ES-I3 (cell line): ENCODE measurements around the gene ST3GAL4.

Experiments used
- H3K36me3 ChIP-seq: 2 replicates; pipeline ENCODE4 v1.6.1; 2013; ENCODE audit warnings: mild to moderate bottlenecking, low read length, control low read depth, moderate library complexity; ENCODE audit not compliant: insufficient read depth
- H3K4me1 ChIP-seq: 2 replicates; pipeline ENCODE4 v1.6.1; 2013; ENCODE audit warnings: mild to moderate bottlenecking, control low read depth, low read length; ENCODE audit not compliant: insufficient read depth
- H3K9ac ChIP-seq: 2 replicates; pipeline ENCODE4 v1.6.1; 2013; ENCODE audit warnings: low read depth, mild to moderate bottlenecking, low read length, moderate library complexity
- H3K9me3 ChIP-seq: 2 replicates; pipeline ENCODE4 v1.6.1; 2013; ENCODE audit warnings: mild to moderate bottlenecking, low read length, moderate library complexity; ENCODE audit not compliant: control insufficient read depth, insufficient read depth

Gene ST3GAL4

DNA sequence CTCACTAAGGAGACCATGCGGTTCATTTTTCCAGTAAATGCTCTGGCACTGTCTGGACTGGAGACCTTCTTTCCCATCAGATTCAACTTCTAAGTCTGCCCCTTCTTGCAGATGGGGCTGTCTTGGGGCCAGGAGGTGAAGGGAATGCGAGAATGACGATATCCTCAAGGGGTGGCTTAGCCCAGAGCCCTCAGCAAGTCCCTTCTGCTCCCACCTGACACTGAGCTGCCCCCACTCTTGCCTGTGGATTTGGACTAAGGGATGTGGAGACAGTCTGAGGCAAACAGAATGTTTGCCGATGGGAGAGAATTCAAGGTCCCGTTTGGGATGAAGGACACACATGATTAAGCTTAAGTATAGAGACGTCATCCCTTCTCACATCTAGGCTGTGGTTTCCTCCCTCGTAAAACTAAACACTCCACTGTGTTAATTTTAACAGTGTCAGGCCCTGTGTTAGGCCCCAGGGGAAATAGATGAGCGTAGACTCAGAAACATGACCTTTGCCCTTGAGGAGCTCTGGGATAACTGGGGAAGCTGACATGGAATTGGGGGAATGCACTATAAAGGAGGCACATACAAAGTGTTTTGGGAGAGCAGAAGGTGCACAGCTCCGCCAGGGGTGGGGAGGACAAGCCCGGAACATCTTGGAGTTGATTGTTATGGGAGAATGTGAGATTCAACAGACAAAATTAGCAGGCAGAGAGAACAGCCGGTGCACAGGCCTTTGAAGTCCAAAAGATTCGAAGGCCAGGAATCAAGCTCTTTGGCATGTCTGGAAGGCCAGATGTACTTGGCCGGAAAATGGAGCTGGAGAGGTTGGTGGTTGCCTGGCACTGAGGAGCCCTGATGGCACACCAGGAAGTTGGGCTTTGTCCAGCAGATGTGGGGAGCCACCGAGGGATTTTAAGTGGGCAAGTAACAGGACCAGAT lies 71.6 kb downstream of the ST3GAL4 start:
- Histone ChIP-seq H3K9ac (no peak overlapping the region), H3K4me1 (peaks cover 6% of the 10 kb centered on the region), H3K9me3 (no peaks in the 10 kb centered on the region), H3K36me3 (no peaks in the 10 kb centered on the region)

DNA sequence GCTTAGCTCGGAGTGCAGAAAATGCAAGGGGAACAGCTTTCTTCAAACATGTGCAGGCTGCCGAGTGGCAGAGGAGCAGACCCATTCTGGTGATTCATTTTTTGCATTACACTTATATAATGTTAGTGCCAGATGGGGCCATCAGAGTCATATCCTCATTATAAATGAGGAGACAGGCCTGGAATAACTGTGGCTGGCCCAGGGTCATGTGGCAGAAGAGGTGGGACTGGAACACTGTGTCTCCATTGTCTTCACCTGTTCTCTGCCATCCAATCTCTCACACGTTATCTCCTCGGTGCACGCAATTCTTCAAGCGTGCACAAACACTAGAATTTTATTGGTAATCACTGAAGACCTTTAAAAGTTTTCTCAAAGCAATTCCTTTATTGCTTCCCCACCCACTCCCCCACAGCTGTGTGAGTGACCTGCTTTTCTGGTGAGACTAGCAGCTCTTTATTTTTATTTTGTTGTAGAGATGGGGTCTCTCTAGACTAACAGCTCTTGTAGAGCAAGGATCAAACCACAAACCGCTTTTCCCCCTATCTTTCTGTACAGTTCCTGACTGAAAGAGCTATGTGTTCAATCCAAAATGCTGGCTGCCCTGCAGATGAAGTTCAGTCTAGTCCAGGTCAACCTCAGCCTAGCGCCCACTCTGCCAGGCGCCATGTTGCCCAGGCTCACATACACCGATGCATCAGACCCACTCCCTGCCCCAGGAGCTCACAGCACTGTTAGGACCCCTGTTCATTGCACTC lies 75.3 kb downstream of the ST3GAL4 start:
- Histone ChIP-seq H3K9me3 (no peaks in the 10 kb centered on the region), H3K4me1 (peaks cover 29% of the 10 kb centered on the region), H3K36me3 (no peaks in the 10 kb centered on the region), H3K9ac (no peak overlapping the region)

DNA sequence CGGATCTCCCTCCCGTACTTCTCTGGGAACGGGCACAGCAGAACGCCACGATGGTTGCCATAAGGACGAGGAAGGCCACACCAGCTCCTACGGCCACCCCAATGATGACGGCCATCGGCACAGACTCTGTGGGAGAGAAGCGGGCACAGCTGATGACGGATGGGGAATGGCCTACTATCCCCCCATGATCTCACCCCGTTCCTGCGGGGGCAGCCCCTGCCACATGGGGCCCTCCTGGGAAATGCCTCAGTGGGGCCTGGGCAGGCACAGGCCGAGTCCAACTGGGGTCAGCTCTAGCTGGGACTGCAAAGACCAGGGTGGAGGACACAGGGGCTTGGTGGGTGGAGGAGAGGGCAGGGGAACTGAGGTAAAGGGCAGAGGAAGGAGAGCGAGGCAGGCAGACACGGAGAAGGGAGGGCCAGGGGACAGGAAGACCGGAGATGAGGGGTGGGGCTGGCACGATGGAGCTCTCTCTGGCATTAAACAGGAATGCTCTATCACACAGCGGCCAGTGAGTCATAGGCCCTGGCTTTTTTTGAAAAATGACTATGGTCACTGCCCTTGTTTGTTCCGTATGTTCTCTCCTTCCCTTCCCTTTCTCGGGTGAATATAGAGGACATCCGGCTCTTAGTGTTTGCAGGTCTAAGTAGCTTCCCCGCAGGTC lies 76.0 kb downstream of the ST3GAL4 start:
- H3K9ac ChIP-seq: no peak overlapping the region
- peaks cover 25% of the 10 kb centered on the region; the same call in 1 of the 2 replicates for H3K4me1 ChIP-seq
- no peaks in the 10 kb centered on the region for H3K36me3 ChIP-seq
- H3K9me3 ChIP-seq: no peaks in the 10 kb centered on the region

DNA sequence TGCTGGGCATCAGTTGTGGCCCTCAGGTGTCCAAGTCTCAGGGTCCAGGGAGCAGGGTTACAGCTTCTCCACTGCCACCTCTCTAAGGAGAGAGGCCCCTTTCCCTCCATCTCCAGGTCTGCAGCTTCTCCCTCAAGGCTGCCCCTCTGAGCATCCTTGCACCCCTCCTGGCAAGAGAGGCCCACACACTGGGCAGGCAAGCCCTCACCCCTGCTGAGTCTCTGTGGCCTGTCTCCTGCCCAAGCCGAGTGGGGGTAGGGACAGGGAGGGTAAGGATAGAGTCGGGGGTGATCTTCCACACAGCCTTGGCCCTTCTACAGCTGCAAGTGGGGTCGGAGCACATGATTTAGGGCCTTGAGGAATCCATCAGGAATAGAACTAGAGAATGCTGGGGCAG lies 76.6 kb downstream of the ST3GAL4 start:
- H3K9ac ChIP-seq: no peak overlapping the region
- no peaks in the 10 kb centered on the region for H3K9me3 ChIP-seq
- H3K4me1 ChIP-seq: peaks cover 25% of the 10 kb centered on the region; the same call in 1 of the 2 replicates
- H3K36me3 ChIP-seq: no peaks in the 10 kb centered on the region

DNA sequence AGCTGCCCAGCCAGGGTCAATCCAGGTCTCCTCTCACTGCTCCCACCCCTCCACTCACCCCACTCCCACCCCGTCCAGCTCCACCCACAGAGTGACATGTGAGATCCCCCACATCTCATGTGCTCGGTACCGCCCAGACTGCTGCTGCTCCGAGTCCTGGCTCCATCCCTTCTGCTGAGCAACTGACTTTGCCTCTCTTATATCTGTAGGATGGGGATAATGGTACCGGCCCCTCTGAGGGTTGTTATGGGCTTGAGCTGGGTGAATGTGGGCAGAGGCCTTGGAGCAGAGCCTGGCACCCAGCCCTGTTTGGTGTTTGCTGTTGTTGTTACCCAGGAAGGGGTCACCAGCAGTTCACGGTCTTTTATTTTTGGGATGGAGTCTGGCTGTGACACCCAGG lies 77.0 kb downstream of the ST3GAL4 start:
- H3K36me3 ChIP-seq: no peaks in the 10 kb centered on the region
- no peak overlapping the region for H3K9ac ChIP-seq
- peaks cover 25% of the 10 kb centered on the region; the same call in 1 of the 2 replicates for H3K4me1 ChIP-seq
- no peaks in the 10 kb centered on the region for H3K9me3 ChIP-seq

GRCh38 chr11:126433244-126433846 lies 77.9 kb downstream of the ST3GAL4 start:
- H3K4me1 ChIP-seq: peaks cover 25% of the 10 kb centered on the region; the same call in 1 of the 2 replicates
- no peaks in the 10 kb centered on the region for H3K9me3 ChIP-seq

GRCh38 chr11:126433989-126434949 lies 78.8 kb downstream of the ST3GAL4 start:
- no peaks in the 10 kb centered on the region for H3K36me3 ChIP-seq
- peaks cover 25% of the 10 kb centered on the region; the same call in 1 of the 2 replicates for H3K4me1 ChIP-seq
- H3K9me3 ChIP-seq: no peaks in the 10 kb centered on the region
- H3K9ac ChIP-seq: no peak overlapping the region

More at GRCh38 chr11:126433244-126433846, 77.9 kb downstream of the ST3GAL4 start:
- no peaks in the 10 kb centered on the region for H3K36me3 ChIP-seq
- no peak overlapping the region for H3K9ac ChIP-seq

- Histone ChIP-seq H3K9ac (no peak overlapping the region), H3K9me3 (no peaks in the 10 kb centered on the region)
Measured at GRCh38 chr11:126434950-126435335, 79.5 kb downstream of the ST3GAL4 start.

DNA sequence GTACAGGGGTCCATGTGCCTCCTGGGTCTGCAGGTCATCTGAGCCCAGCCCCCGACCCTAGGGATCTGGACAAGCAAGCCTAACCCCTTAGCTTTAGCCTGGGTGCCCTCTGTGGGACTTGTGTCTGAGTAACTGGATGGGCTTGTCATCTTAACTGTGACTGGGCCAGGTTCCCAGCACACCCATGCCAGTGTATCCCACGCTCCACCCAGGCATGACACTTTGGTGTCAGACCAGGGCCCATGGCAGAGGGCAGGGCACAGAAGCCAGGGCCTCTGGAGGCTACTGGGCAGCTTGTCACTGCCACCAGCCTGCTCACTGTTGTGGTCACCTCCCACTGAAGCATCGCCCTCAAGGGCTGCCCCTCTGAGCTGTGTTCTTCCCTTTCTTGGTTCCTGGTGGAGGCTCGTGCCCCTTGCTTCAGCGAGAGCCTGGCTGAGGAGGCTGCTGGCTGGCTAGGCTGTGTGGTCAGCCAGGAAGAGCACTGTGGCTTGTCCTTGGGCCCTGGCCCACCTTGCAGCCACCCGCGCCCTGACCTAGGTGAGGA lies 80.8 kb downstream of the ST3GAL4 start:
- no peaks in the 10 kb centered on the region for H3K36me3 ChIP-seq
- no peaks in the 10 kb centered on the region for H3K9me3 ChIP-seq
- H3K4me1 ChIP-seq: peaks cover 29% of the 10 kb centered on the region; the same call in 1 of the 2 replicates
- H3K9ac ChIP-seq: no peak overlapping the region

More at GRCh38 chr11:126434950-126435335, 79.5 kb downstream of the ST3GAL4 start:
- H3K4me1 ChIP-seq: peaks cover 25% of the 10 kb centered on the region; the same call in 1 of the 2 replicates
- no peaks in the 10 kb centered on the region for H3K36me3 ChIP-seq

DNA sequence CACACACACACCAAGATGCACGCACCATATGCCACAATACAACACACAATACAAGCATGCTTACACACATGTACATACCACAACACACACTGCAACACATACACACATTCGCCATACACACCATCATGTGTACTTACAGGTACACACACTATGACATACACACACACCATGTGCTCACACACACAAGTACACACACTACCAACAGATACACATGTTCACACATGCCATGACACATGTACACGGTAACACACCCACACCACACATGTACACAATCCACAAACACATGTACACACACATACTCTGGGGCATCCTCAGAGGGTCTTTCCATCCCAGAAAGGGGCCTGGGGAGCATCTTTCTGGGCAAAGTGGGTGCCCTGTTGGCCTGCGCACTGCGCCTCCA lies 82.2 kb downstream of the ST3GAL4 start:
- peaks cover 34% of the 10 kb centered on the region for H3K4me1 ChIP-seq
- H3K9me3 ChIP-seq: no peaks in the 10 kb centered on the region
- H3K9ac ChIP-seq: no peak overlapping the region
- no peaks in the 10 kb centered on the region for H3K36me3 ChIP-seq

DNA sequence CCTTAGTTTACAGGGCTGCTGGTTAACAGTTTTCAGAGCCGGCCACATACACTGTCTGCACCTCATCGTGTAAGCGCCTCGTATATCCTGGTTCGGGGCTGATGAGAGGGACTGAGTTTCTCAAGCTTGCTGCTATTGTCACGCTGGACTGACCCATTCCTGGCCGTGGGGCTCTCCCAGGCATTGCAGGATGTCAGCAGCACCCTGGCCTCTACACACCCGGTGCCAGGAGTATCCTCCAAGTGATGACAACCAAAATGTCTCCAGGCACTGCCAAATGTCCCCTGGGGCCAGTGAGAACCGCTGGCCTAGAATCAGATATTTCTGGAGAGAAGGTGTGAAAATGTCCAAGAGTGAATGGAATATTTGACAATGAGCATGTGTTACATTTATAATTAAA lies 82.8 kb downstream of the ST3GAL4 start:
- no peaks in the 10 kb centered on the region for H3K9me3 ChIP-seq
- H3K9ac ChIP-seq: no peak overlapping the region
- no peaks in the 10 kb centered on the region for H3K36me3 ChIP-seq
- peaks cover 32% of the 10 kb centered on the region for H3K4me1 ChIP-seq

DNA sequence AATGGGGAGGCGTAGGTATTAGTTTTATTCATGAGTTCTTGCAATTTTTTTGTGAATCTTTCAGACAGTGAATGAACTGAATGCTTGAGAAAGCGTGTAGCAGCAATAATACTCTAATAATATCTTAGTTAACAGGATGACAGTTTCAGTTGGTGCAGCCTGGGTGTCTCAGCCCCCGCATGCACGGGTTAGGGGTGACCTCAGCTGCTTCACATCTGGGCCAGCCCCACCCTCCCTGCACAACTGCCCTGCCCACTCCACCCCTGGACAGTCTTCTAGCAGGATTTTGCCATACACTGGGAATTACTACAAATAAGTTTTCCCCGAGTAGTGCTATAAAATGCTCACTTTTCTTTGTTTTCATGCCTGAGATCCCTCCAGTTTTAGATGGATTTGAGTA lies 83.2 kb downstream of the ST3GAL4 start:
- Histone ChIP-seq H3K9me3 (no peaks in the 10 kb centered on the region), H3K9ac (no peak overlapping the region), H3K36me3 (no peaks in the 10 kb centered on the region), H3K4me1 (peaks cover 30% of the 10 kb centered on the region)

DNA sequence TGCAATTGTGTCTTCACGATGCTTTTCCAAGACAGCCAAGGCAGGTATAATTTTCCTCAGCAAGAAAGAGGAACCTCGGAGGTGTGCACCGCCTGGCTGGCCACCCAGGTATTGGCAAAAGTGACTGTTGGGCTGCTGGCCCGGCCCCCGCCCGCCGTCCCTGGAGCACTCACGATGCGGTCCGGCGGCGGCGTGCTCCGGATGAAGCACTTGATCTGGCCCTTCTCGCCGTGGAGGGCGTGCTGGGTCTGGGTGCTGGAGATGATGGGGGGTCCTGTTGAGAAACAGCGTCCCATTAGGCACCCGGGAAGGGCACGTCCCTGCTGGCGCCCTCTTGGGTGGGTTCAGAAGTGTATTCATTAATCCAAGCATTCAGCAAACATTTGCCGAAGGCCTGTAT lies 84.8 kb downstream of the ST3GAL4 start:
- Histone ChIP-seq H3K36me3 (no peaks in the 10 kb centered on the region), H3K9ac (no peak overlapping the region), H3K9me3 (no peaks in the 10 kb centered on the region), H3K4me1 (peaks cover 16% of the 10 kb centered on the region)
